HEK293 (cell line): Measurements from ENCODE around the gene LDHD.
A peak's percentile ranks its signal among the peaks of the same experiment; 100 is the strongest.

Experiments
- CTCF ChIA-PET: fragments of 350-600 bp; formaldehyde crosslinking; extraction: SDS; loops from one replicate; lab custom pipeline; 2021; ENCODE audit warnings: antibody characterized with exemption; lab: Yijun Ruan, JAX
- POLR2A ChIA-PET: fragments of 300-600 bp; formaldehyde crosslinking; extraction: SDS; loops from one replicate; lab custom pipeline; 2020; ENCODE audit warnings: antibody characterized with exemption, inconsistent platforms; lab: Yijun Ruan, JAX
- H3K27ac ChIP-seq: fragments of 200-500 bp; sonication (Bioruptor generic); 2 replicates; pipeline ENCODE4 v1.5.1; 2014; ENCODE audit warnings: low read depth, low read length, control low read depth, inconsistent platforms; ENCODE audit errors: extremely low read depth
- H3K36me3 ChIP-seq, 2 experiments: fragments of 200-500 bp in 1 of 2; sonication (Bioruptor generic) in 1 of 2; 1 replicate in 1 of 2; 2 replicates in 1 of 2; pipeline ENCODE4 v1.5.1; 2014 to 2017; ENCODE audit warnings: inconsistent platforms in 2 of 2, low read length in 2 of 2; ENCODE audit not compliant: control insufficient read depth in 2 of 2, insufficient read depth in 1 of 2
- H3K4me1 ChIP-seq: fragments of 200-500 bp; sonication (Bioruptor generic); 2 replicates; pipeline ENCODE4 v1.5.1; 2014; ENCODE audit warnings: mild to moderate bottlenecking, low read length, inconsistent platforms; ENCODE audit not compliant: control insufficient read depth, insufficient read depth
- H3K4me3 ChIP-seq: 2 replicates; pipeline ENCODE4 v1.5.1; 2011; ENCODE audit warnings: low read depth, mild to moderate bottlenecking, control low read depth, low read length, moderate library complexity
- H3K9me3 ChIP-seq: fragments of 200-500 bp; sonication (Bioruptor generic); 2 replicates; pipeline ENCODE4 v1.5.1; 2014; ENCODE audit warnings: low read depth, low read length, inconsistent platforms; ENCODE audit not compliant: control insufficient read depth, insufficient read depth
- BCL11B ChIP-seq: fragments of 450-650 bp; formaldehyde crosslinking; IDR thresholded peaks from 2 replicates; pipeline ENCODE4 v1.5.1; 2016; ENCODE audit warnings: low read depth, missing biosample characterization, missing genetic modification characterization
- HOXA7 ChIP-seq: sonication (generic); formaldehyde crosslinking; IDR thresholded peaks from 2 replicates; pipeline ENCODE4 v1.8.1; 2022; ENCODE audit warnings: missing genetic modification reagents, borderline replicate concordance
- IKZF3 ChIP-seq: fragments of 450-650 bp; IDR thresholded peaks from 2 replicates; pipeline ENCODE4 v1.5.0; 2018; ENCODE audit warnings: missing biosample characterization, mild to moderate bottlenecking, missing genetic modification characterization, moderate library complexity
- KLF1 ChIP-seq: fragments of 450-650 bp; formaldehyde crosslinking; IDR thresholded peaks from 2 replicates; pipeline ENCODE4 v1.5.1; 2016; ENCODE audit warnings: missing biosample characterization, missing genetic modification characterization
- KLF10 ChIP-seq: fragments of 450-650 bp; IDR thresholded peaks from 2 replicates; pipeline ENCODE4 v1.5.1; 2018; ENCODE audit warnings: missing biosample characterization, mild to moderate bottlenecking, missing genetic modification characterization
- KLF8 ChIP-seq: fragments of 450-650 bp; formaldehyde crosslinking; IDR thresholded peaks from 2 replicates; pipeline ENCODE4 v1.5.1; 2016; ENCODE audit warnings: missing biosample characterization, missing genetic modification characterization
- KLF9 ChIP-seq: fragments of 450-650 bp; formaldehyde crosslinking; IDR thresholded peaks from 2 replicates; pipeline ENCODE4 v1.5.1; 2016; ENCODE audit warnings: missing biosample characterization, missing genetic modification characterization, low read depth
- MZF1 ChIP-seq: fragments of 450-650 bp; formaldehyde crosslinking; IDR thresholded peaks from 2 replicates; pipeline ENCODE4 v1.5.1; 2017; ENCODE audit warnings: missing biosample characterization, missing genetic modification characterization, borderline replicate concordance
- REST ChIP-seq: fragments of 450-650 bp; formaldehyde crosslinking; IDR thresholded peaks from 2 replicates; pipeline ENCODE4 v1.5.1; 2016; ENCODE audit warnings: missing biosample characterization, missing genetic modification characterization
- TCF7L2 ChIP-seq: IDR thresholded peaks from 2 replicates; pipeline ENCODE4 v1.6.1; 2011; ENCODE audit warnings: low read depth, mild to moderate bottlenecking, inconsistent platforms, low read length, moderate library complexity, borderline replicate concordance
- ZBTB1 ChIP-seq: fragments of 450-650 bp; formaldehyde crosslinking; IDR thresholded peaks from 2 replicates; pipeline ENCODE4 v1.5.1; 2016; ENCODE audit warnings: missing biosample characterization, missing genetic modification characterization
- ZBTB48 ChIP-seq: fragments of 450-650 bp; formaldehyde crosslinking; IDR thresholded peaks from 2 replicates; pipeline ENCODE4 v1.5.1; 2016; ENCODE audit warnings: missing biosample characterization, missing genetic modification characterization
- ZNF112 ChIP-seq: fragments of 450-650 bp; formaldehyde crosslinking; IDR thresholded peaks from 2 replicates; pipeline ENCODE4 v1.5.0; 2017; ENCODE audit warnings: missing biosample characterization, missing genetic modification characterization
- ZNF202 ChIP-seq: fragments of 450-650 bp; formaldehyde crosslinking; IDR thresholded peaks from 2 replicates; pipeline ENCODE4 v1.5.1; 2016; ENCODE audit warnings: missing biosample characterization, missing genetic modification characterization, borderline replicate concordance
- ZNF248 ChIP-seq: fragments of 450-650 bp; formaldehyde crosslinking; IDR thresholded peaks from 2 replicates; pipeline ENCODE4 v1.5.1; 2017; ENCODE audit warnings: missing biosample characterization, missing genetic modification characterization
- ZNF341 ChIP-seq: fragments of 450-650 bp; formaldehyde crosslinking; IDR thresholded peaks from 2 replicates; pipeline ENCODE4; 2016; ENCODE audit warnings: low read depth, missing biosample characterization, missing genetic modification characterization
- ZNF391 ChIP-seq: fragments of 450-650 bp; formaldehyde crosslinking; IDR thresholded peaks from 2 replicates; pipeline ENCODE4 v1.5.1; 2016; ENCODE audit warnings: low read depth, missing biosample characterization, missing genetic modification characterization, borderline replicate concordance
- ZNF677 ChIP-seq: fragments of 450-650 bp; IDR thresholded peaks from 2 replicates; pipeline ENCODE4 v1.5.0; 2018; ENCODE audit warnings: missing biosample characterization, mild to moderate bottlenecking, missing genetic modification characterization, moderate library complexity
- TF ChIP-seq, protein P1 (sequence below): fragments of 450-650 bp; formaldehyde crosslinking; IDR thresholded peaks from 2 replicates; pipeline ENCODE4 v1.5.1; 2017; ENCODE audit warnings: missing biosample characterization, missing genetic modification characterization
- TF ChIP-seq, protein P2 (sequence below): fragments of 450-650 bp; formaldehyde crosslinking; conservative IDR thresholded peaks from 2 replicates; pipeline ENCODE4 v1.5.1; 2016; ENCODE audit warnings: low read depth, missing biosample characterization, missing genetic modification characterization

The LDHD gene

DNA sequence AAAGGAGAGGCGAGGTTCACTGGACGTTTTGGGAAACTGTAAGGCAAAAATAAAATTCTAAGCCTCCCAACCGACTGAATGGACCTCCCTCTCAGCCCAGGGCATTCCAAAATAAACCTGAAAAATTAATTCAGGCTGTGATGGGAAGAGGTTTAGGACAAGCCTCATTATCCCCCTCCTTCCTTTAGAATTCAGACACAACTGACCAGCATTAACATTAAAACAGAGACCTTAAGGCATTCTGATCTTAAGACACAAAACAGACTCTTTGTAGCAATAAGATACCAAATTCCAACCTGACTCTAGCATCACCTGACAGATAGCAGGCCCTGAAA is 298 bp upstream of the LDHD start:
- Histone ChIP-seq H3K27ac (no peak overlapping the region), H3K4me1 (no peaks in the 10 kb centered on the region)
- ChIA-PET POLR2A (interaction anchor here (0.7 kb wide), 1 partner anchor 166 kb away, joined by 4 read pairs; no protein-coding TSS in a partner anchor), CTCF (no interaction called here)
- TF ChIP-seq REST (tag by site-specific recombination) (no peak), KLF1 (tag by site-specific recombination) (0 out of 2 replicates have a peak, but pooled peaks have one; percentile 2), ZNF341 (no peak)
- TF ChIP-seq, all 188 proteins: peak for 1
- H3K36me3 ChIP-seq, result no peaks in the 10 kb centered on the region
- no peaks in the 10 kb centered on the region for H3K9me3 ChIP-seq
- H3K4me3 ChIP-seq, result no peak overlapping the region

- POLR2A ChIA-PET, result no interaction called here
- Histone ChIP-seq H3K4me1 (no peaks in the 10 kb centered on the region), H3K27ac (no peak overlapping the region), H3K36me3 (no peaks in the 10 kb centered on the region), H3K9me3 (no peaks in the 10 kb centered on the region), H3K4me3 (no peak overlapping the region)
- CTCF ChIA-PET, result no interaction called here
- TF ChIP-seq MZF1 (tag by site-specific recombination), result no peak
- TF ChIP-seq KLF8, result no peak
- no peak for TF ChIP-seq KLF9 (tag by site-specific recombination)
- no peak for TF ChIP-seq ZNF112 (tag by site-specific recombination)
- no peak for TF ChIP-seq HOXA7
- TF ChIP-seq ZNF391 (tag by site-specific recombination), result no peak
- TF ChIP-seq KLF10 (tag by site-specific recombination), result no peak
- TF ChIP-seq, all 188 proteins: peak for 0
Measured at GRCh38 chr16:75114946-75115825, 1.4 kb downstream of the LDHD start.

DNA sequence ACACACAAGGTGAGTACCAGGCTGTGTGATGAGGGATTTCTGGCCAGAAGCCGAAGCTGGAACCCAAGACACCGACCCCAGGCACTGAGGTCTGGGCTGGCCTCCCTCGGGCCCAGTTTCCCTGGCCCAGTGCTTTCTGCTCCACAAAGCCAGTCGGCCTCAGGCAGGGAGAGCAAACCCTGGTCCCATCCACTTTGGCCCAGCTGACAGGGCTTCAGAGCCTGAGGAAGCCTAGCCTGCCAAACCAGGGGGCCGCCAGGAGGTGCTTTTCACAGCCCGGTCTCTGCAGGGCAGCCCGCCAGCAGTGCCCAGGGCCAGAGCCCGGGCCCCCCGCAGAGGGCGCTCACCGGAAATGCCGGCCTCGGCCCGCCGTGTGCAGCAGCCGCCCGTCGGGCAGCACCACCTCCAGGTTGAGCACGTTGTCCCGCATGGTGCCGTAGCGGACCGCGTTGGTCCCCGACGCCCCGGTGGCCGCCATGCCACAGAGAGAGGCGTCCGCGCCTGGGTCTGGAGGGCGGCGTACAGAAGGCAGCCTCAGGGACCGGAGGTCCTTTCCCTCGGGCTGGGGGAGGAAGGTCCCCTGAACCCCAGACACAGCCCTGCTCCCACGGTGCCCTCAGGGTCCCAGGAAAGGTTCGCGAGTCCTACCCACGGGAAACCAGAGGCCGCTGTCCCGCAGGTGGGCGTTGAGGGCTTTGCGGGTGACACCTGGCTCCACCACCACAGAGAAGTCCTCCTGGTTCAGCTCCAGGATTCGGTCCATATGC is 2.2 kb downstream of the LDHD start:
- Histone ChIP-seq H3K27ac (no peak overlapping the region), H3K9me3 (no peaks in the 10 kb centered on the region), H3K4me3 (no peak overlapping the region), H3K36me3 (no peaks in the 10 kb centered on the region), H3K4me1 (no peaks in the 10 kb centered on the region)
- ChIA-PET CTCF (no interaction called here), POLR2A (no interaction called here)
- no peak for TF ChIP-seq IKZF3 (tag by site-specific recombination)
- no peak for TF ChIP-seq ZNF677 (tag by site-specific recombination)
- TF ChIP-seq ZBTB1, result no peak
- TF ChIP-seq, protein P1, sequence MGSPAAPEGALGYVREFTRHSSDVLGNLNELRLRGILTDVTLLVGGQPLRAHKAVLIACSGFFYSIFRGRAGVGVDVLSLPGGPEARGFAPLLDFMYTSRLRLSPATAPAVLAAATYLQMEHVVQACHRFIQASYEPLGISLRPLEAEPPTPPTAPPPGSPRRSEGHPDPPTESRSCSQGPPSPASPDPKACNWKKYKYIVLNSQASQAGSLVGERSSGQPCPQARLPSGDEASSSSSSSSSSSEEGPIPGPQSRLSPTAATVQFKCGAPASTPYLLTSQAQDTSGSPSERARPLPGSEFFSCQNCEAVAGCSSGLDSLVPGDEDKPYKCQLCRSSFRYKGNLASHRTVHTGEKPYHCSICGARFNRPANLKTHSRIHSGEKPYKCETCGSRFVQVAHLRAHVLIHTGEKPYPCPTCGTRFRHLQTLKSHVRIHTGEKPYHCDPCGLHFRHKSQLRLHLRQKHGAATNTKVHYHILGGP (tag by site-specific recombination), result no peak
- TF ChIP-seq ZBTB48 (tag by site-specific recombination), result no peak
- no peak for TF ChIP-seq BCL11B (tag by site-specific recombination)
- no peak for TF ChIP-seq TCF7L2
- TF ChIP-seq, protein P2, sequence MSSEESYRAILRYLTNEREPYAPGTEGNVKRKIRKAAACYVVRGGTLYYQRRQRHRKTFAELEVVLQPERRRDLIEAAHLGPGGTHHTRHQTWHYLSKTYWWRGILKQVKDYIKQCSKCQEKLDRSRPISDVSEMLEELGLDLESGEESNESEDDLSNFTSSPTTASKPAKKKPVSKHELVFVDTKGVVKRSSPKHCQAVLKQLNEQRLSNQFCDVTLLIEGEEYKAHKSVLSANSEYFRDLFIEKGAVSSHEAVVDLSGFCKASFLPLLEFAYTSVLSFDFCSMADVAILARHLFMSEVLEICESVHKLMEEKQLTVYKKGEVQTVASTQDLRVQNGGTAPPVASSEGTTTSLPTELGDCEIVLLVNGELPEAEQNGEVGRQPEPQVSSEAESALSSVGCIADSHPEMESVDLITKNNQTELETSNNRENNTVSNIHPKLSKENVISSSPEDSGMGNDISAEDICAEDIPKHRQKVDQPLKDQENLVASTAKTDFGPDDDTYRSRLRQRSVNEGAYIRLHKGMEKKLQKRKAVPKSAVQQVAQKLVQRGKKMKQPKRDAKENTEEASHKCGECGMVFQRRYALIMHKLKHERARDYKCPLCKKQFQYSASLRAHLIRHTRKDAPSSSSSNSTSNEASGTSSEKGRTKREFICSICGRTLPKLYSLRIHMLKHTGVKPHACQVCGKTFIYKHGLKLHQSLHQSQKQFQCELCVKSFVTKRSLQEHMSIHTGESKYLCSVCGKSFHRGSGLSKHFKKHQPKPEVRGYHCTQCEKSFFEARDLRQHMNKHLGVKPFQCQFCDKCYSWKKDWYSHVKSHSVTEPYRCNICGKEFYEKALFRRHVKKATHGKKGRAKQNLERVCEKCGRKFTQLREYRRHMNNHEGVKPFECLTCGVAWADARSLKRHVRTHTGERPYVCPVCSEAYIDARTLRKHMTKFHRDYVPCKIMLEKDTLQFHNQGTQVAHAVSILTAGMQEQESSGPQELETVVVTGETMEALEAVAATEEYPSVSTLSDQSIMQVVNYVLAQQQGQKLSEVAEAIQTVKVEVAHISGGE (tag by site-specific recombination), result no peak
- TF ChIP-seq ZNF202, result no peak
- no peak for TF ChIP-seq ZNF248 (tag by site-specific recombination)
